OCI-LY3 (cell line): ENCODE data around the gene HIBCH.
"Not testable (repeated sequence)": the region's sequence is repeated elsewhere in the genome, so short reads cannot be mapped to it uniquely, and the experiment has no call there.

Source experiments
- EZH2phosphoT487 ChIP-seq: fragments of 200-600 bp; shearing (Covaris generic); IDR thresholded peaks from 2 replicates; pipeline ENCODE4 v1.6.1; 2018; ENCODE audit warnings: antibody characterized with exemption, mixed run types, low read depth
- TF ChIP-seq, protein P1 (sequence below): fragments of 200-600, 300-600 bp; sonication (generic); IDR thresholded peaks from 2 replicates; pipeline ENCODE4 v1.5.1; 2014; ENCODE audit warnings: antibody characterized with exemption, low read length, low read depth

DNA sequence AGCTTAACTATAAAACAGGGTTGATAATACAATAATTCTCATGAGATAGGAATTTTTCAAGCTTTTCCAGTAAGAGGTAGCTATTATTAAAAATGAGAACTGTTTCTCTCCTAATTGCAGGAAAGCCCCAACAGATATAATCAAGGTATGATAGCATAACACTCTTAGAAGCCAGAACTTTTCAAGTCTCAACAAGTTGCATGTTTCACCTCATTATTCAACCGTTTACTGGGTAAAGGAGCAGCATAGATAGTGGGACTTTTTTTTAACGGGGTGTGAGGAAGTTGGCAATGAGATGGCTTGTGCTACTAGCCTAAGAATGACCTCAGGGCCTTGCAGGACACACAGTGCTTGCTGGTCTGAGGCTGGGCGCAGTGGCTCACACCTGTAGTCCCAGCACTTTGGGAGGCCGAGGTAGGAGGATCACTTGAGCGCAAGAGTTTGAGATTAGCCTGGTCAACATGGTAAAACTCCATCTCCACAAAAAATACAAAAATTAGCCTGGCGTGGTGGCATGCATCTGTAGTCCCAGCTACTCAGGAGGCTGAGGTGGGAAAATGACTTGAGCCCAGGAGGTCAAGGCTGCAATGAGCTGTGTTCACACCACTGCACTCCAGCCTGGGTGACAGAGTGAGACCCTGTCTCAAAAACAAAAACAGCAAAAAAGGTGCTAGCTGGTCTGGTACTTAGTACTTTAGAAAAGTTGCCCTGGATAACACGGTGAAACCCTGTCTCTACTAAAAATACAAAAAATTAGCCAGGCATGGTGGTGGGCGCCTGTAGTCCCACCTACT is 39.2 kb upstream of the HIBCH start:
- TF ChIP-seq, protein P1, sequence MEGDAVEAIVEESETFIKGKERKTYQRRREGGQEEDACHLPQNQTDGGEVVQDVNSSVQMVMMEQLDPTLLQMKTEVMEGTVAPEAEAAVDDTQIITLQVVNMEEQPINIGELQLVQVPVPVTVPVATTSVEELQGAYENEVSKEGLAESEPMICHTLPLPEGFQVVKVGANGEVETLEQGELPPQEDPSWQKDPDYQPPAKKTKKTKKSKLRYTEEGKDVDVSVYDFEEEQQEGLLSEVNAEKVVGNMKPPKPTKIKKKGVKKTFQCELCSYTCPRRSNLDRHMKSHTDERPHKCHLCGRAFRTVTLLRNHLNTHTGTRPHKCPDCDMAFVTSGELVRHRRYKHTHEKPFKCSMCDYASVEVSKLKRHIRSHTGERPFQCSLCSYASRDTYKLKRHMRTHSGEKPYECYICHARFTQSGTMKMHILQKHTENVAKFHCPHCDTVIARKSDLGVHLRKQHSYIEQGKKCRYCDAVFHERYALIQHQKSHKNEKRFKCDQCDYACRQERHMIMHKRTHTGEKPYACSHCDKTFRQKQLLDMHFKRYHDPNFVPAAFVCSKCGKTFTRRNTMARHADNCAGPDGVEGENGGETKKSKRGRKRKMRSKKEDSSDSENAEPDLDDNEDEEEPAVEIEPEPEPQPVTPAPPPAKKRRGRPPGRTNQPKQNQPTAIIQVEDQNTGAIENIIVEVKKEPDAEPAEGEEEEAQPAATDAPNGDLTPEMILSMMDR: not testable (repeated sequence)
- TF ChIP-seq EZH2phosphoT487: not testable (repeated sequence)
